ENCODE measurements around the gene TCF4.

The TCF4 gene

DNA sequence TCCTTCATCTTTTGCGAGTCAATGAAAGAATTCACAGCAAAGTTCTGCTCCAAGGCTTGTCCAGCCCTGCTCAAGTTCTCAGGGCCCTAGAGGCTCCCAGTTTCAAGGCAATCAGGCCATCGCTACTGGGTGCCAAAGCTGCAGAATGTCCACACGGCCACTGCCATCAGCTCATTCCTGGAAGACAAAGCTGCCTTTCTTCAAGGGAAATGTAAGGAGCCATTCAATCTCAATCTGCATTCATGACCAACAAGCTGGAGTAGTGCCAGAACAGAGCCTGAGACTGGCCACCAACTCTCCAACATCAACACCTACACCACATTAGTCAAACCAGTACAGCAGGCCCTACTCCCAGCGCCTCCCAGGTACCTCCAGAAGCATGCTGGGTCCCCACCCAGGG is 202.2 kb downstream of the TCF4 start:
- DNase-seq (ENCODE audit: low read depth in 2 of 2), result no peak

DNA sequence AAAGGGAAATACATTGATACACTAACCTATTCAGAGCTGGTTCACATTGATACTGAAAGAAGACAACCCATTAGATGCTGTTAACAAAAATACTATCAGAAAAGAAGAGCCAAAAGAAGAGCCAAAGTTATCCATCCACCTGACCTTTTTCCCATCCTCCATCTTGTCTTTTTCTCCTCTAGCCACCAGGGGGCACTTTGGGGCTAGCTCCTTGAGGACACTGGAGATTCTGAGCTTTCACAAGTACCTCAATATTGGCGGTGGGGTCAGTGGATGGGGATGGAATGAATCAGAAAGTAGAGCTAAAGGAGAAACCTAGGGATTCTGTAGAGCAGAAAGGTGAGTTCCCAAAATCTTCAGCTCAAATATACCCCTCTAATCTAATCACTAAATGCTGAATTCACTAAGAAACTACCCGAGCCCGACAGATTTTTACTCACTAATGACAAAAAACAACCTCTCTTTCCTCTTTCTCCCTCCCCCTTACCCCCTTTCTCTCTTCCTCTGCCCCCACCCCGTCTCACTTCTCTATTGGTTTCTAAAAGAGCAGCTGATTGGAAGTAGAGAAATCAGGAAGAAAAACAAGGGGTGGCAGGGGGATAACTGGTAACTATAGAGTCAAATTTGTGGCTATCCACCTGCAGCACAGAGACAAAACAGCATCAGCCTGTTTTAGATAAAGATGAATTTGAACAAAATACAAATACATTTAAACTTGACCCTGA is 203.3 kb downstream of the TCF4 start:
- peak; percentile 3 to 4 for DNase-seq (ENCODE audit: low read depth in 2 of 2)

DNA sequence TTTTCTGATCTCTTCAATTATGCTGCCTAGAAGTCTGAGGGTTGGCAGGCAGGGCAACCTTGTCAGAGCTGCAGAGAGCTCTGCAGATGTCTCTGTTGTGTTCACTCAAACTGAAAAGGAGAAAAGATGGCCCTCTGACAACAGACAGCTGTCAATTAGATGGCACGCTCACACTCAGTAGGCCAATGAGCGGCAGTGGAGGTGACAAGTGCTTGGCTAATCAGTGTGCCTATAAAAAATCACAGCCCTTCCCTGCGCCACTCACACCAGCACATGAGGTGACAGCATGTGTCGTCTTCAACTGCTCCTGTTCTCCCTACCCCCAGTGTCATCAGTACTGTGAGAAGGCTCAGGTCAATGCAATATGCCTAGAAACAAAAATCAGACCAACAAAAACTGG is 203.9 kb downstream of the TCF4 start:
- DNase-seq (ENCODE audit: low read depth in 2 of 2), result no peak

DNA sequence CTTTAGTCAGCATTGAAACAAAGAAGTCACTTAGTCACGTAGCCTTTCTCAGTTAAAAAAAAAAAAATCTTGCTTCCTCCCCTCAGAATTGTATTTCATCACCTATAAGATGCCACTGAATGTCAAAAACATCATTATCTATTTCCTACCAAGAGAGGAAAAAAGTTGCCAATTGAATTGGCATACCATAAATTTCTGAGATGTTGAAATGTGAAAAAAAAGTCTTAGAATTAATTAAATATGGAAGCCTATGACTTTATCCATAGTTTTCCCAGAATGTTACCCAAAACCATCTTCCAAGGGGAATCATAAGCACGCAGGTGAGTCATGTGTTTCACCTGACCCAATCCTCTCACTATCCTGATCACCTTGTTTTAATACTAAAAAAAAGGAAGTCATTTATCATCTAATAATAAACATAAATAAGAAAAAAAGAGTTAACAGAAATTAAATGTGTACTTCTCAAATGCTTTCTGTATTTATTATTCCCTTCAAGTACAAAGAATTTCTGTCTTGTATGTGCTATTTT is 205.7 kb downstream of the TCF4 start:
- no peak for DNase-seq (ENCODE audit: low read depth in 2 of 2)

DNA sequence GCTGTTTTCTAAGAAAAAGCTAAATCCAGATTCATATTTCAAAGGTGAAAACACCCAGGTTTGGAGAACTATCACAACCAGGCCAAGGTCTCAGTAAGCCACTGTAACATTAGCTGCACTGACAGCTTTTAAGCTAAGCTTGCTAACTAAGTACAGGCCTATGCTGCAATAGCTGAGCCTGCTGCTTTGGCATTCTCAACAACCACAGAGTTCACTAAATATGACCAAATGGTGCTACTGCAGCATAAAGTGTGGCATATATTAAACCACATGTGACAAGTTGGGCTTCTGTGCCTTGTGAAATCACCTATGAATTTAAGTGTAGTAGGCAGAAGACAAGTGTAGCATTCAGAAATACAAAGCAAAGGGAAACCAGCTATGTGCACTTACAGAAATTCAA is 206.7 kb downstream of the TCF4 start:
- no peak for DNase-seq (ENCODE audit: low read depth in 2 of 2)

DNA sequence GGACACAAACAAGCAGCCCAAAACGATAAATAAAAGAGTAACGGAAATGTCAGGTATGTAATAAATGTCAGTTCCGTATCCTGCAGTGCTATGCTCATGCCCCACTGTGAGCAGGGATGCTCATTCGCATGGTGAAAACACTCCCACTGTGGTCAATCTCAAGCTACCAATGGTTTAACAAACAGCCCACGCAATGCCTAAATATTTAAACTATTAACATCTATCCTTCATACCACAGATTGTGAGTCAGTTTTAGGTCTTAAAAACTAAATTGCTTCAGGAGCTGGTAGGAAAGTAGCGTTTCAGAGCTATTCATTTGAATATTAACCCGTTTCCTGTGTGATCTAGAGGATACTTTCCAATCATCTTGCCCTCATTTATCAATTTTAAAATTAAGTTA is 207.4 kb downstream of the TCF4 start:
- DNase-seq (ENCODE audit: low read depth in 2 of 2), result no peak

DNA sequence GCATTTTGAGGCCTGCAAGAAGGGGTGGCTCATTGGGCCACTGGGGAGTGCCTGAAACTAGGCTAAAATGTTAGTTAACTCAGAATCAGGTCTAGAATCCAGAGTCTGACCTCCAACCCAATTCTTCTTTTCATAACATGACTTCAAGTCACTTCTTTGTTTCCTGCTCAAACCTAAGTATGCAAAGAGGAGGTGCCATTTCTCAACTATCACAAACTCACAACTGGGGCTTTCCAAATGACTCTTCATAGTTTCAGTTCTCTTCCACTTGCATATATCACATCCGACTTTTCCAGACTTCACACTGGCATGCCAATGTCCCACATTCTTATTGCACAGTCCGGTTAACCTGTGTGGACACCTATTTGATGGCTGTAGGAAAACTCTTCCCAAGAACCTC is 211.6 kb downstream of the TCF4 start:
- DNase-seq (ENCODE audit: low read depth in 2 of 2), result no peak

DNA sequence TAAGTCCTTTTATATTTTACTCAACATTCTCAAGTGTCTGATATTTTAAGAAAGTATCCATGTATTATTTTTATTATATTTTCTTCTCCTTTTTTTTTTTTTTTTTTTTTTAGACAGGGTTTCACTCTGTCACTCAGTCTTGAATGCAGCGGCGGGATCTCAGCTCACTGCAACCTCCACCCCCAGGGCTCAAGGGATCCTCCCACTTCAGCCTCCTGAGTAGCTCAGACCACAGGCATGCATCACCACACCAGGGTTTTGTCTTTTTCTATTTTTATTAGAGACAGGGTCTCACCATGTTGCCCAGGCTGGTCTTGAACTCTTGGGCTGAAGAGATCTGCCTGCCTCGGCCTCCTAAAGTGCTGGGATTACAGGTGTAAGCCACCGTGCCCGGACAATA is 212.1 kb downstream of the TCF4 start:
- DNase-seq (ENCODE audit: low read depth in 2 of 2), result no peak

DNA sequence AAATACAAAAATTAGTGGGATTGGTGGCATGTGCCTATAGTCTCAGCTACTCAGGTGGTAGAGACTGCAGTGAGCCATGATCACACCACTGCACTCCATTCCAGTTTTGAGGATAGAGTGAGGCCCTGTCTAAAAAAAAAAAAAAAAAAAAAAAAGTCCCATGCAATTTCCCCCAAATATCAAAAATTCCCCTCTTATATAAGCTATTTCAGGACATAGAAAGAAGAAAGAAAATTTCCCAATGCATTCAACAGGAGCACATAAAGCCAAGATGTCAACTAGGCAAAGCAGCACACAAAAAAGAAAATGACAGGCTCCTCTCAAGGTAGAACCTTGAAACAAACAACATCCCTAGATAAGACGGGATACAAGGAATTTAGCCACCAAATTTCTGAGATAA is 213.3 kb downstream of the TCF4 start:
- no peak for DNase-seq (ENCODE audit: low read depth in 2 of 2)

DNA sequence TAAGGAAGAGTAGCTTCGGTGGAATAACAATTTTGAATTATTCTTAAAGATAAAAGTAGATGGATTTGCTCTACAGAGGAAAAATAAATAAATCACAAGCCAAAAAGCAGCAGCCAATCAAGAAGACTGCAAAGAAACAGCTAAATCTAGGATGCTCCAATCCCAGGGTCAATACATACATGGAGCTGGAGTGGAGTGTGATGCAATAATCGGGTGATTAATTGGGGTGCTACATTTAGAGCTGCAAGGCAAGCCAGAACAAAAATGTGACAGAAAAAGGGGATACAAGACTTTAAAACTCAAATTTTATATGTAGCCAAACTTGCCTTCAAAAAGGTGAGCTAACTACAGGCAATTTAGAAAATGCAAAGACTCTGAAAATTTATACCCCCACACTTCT is 215.8 kb downstream of the TCF4 start:
- no peak for DNase-seq (ENCODE audit: low read depth in 2 of 2)

DNA sequence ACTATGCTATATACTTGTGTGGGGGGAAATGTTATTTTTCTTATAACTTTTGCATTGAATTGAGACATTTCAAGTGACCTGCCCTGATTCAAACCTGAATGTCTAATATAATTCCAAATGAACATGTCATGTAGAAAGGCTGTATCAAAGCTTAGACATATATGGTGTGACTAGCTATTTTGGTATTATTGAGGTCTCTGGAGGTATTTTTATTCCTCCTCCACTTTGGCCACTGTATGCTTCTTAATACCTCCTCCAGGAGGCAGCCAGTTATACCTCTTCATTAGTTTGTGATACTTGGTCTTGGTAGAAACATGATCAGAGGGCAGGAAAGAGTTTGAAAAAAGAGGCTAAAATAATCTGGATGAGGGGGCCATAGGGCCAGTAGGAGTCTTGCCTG is 217.1 kb downstream of the TCF4 start:
- DNase-seq (ENCODE audit: low read depth in 2 of 2), result no peak

DNA sequence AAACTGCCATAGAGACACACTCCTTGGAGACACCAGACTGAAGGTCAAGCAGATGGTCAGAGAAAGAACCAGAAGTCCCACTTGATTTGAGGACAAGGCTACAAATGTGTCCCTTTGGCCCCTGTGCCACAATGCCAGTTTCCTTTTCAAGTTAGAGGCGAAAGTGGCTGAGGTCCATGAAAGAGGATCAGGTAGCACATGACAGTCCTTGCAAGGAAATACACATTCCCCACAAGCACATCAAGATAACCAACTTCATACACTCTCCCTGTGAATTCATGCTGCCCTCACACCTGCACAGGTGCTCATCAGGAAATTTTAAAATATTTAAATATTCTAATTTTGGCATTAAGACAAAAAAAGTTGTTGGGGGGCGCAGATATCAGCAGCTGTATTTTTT is 218.6 kb downstream of the TCF4 start:
- DNase-seq (ENCODE audit: low read depth in 2 of 2), result no peak

DNA sequence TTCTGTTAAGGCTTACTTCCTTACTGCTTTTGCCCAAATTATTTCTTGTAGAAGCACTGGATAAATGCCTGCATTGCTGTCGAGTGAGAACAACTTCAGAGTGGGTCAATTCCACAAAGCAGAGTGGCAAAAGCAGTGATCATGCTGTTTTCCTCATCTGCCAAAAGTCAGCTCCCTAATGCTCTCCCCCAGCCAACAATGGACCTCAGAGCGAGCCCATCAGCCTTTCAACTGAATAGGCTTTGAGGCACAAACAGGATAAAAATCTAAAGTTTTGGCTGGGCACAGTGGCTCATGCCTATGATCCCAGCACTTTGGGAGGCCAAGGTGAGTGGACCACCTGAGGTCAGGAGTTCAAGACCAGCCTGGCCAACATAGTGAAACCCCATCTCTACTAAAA is 222.7 kb downstream of the TCF4 start:
- no peak for DNase-seq (ENCODE audit: low read depth in 2 of 2)

DNA sequence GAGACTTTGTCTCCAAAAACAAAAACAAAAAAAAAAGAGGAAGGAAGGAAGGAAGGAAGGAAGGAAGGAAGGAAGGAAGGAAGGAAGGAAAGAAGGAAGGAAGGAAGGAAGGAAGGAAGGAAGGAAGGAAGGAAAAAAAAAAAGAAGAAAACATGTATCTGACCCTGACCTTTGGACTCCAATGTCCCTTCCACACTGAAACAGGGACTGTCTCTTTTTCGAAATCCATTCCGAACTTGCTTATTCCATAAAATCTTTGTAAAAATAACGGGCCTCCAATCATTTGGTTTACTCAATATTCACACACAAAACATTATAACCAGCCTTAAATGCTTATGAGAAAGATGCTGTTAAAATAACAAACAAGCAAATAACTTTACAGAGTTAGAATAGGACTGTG is 225.7 kb downstream of the TCF4 start:
- DNase-seq (ENCODE audit: low read depth in 2 of 2), result no peak

DNA sequence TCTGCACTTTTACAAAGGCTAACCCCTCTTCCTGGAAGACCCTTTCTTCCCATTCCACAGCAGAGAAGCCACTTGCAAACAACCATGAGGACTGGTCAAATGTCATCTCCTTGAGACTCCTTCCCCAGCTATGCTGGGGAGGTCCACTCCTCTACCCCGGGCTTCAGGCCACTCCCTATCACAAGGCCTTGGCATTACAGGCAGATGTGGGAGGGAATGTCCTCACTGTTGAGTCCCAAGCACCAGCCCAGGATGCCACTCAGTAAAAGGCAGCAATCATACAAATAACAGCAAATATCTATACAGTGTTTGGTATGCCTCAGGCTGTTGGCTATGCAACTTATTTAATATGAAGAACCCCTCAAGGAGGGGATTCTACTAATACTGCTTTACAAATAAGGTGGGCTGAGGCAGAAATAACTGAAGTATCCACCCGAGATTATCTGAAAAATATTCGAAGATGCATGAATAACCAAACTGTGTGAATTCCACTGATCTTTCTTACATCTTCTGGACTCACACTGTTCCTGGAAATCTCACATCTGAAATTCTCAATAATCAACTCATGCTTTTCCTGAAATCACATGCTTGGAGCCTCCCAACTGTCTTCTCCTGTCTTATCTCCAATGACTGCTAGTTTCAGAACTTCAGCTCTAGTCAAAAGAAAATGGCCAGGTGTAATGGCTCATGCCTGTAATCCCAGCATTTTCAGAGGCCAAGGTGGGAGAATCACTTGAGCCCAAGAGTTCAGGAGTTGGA is 226.3 kb downstream of the TCF4 start:
- no peak for DNase-seq (ENCODE audit: low read depth in 2 of 2)

DNA sequence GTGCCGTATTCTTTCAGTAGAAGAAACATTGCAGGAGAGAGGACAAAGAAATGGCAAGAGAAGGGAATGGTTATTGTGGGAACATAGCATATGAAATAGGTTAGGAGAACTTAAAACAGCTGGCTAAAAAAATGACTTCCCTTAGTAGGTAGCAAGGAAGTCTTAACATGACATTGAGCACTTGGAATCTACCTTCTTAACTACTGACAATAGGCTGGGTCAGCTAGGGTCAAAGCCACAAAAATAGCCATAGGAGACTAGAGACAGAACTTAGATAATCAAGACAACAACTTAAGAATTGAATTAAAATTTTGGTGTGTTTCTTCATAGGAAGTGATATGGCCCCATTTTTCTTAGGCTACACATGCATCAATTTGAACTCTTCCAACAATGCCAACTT is 227.9 kb downstream of the TCF4 start:
- no peak for DNase-seq (ENCODE audit: low read depth in 2 of 2)

DNA sequence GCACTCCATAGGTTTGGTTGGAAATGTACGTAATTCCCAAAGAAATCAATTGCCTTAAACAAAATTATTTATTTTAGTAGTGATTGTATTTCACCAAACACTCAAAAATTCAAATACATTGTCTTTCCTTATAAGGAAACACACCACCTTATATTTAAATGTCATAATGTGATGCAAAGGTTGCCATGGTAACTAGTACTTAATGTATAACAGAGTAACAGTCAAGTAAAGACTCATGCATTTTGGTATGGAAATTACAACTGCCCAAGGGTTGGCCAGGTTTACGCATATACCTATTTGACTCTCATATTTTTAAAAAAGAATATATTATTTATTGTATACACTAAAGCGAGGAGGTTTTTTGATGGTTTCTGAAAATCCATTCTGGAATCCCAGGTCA is 231.2 kb downstream of the TCF4 start:
- no peak for DNase-seq (ENCODE audit: low read depth in 2 of 2)

DNA sequence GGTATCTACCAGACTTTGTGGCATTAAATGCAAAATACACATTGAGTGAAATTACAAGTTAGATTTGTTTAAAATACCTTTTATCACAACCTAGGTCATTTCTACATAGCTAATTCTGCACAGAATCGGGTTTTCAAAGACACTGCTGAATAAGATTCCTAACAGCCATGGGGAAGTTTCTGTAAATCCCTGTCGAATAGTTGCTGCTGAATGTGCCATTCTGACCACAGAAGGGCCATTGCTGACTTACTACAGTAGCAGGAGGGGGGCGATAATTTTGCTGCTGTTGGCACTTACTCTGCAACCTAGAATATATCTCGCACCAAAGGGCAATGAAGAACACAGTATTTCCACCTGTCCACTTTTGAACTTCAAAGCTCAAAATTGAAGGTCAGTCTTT is 232.8 kb downstream of the TCF4 start:
- no peak for DNase-seq (ENCODE audit: low read depth in 2 of 2)

DNA sequence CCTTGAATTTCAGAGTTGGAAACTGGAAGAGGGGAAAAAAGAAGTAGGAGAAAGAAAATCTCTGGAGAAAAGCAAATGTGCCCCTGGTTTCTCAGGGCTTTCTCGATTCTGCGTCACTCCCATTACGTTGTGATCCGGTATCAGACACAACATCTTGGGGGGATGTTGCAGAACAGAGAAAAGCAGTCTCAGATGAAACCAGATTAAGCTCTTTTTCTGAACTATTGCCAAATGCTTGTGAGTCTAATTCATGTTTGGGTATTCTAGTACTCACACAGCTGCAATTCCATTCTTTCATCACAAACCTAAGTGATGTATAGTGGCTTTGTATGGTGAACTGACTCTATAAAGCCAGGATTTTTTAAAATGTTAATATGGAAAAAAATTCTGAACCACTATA is 233.2 kb downstream of the TCF4 start:
- DNase-seq (ENCODE audit: low read depth in 2 of 2), result no peak

DNA sequence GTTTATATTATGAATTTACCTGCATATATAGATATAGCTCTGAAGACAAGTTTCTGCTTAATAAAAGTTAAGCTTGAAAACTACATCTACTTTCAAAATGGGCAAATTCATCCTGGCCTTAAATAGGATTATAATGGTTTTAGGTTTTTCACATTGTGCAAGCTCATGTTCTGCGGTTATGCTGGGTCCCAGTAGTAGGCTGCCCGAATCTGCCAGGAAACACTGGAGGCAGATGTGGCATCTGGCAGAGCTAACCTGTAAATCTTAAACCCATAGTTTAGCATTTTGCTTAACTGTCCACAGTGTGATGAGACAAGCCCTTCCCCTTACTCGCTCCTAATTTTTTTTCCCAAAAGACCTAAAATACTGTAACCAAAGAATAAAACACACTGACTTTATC is 234.2 kb downstream of the TCF4 start:
- DNase-seq (ENCODE audit: low read depth in 2 of 2), result no peak

DNA sequence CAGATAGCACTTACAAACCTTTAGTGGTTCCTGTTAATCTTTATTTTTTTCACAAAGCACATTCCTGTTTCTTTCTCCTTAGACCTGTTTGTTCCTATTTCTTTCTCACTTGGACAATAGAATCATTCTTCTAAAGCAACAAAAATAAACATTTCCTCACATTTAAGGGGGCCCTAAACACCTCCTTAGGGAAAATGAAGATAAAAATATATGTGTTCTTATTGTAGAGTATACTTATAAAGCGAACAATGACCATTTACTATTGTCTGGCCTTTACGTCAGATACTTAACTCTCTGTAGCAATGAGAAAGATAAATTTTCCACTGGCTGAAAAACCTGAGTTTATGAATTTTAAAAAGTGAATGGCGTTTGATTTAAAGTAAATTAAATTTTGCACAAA is 234.6 kb downstream of the TCF4 start:
- DNase-seq (ENCODE audit: low read depth in 2 of 2), result no peak

DNA sequence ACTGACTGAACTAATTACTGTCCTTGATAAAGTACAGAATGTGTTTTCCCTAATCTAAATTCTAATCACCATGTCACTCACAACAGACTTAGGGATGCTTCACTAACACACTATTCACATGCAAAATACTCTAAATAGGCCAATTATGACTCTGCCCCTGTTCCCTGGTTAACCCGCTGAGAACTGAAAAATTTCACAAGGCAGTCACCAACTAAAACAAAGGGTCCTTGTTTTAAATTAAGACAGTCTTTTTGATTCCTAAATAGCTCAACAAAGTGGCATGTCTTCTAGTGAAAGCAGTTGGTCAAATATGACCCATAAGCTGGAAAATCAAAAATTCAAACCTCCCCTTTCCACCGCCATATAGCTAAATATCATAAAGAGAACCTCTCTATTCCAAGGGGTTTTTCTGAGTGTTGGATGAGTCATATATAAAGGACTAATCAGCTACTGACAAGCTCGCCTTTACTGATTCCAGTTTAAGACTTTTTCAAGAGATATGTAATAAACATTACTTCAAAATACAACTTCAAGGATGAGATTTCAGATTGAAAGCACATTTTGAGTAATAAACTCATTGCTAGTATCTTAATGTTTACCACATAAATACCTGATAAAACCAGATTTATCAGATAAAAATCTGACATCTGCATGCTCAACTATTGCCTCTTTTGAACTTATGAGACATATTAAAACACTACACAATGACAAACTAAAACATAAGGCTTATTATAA is 235.8 kb downstream of the TCF4 start:
- DNase-seq (ENCODE audit: low read depth in 2 of 2), result no peak

DNA sequence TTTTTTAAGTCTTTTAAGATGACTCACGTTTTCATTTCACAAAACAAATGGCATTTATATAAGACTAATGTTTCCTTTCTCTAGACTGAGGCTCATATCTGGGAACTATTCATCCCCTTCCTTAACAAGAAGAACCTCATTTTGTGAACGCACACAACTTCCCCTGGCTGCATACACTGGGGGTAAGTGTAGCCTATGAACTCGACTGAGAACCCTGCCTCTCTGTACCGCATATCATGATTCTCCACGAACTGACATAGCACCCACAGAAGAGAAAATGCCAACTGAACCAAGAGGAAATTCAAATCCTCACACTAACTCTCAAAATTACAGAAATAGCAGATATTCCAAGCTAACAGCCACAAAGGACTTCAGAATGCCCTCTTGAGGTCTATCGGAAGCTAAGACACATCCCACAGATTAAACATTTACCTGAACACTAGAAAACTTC is 236.7 kb downstream of the TCF4 start:
- DNase-seq (ENCODE audit: low read depth in 2 of 2), result no peak

Data from stimulated activated CD4-positive, alpha-beta T cell treated with anti-CD3 and anti-CD28 coated beads, Interleukin-4, amount 100 ng/mL, for 48 hours (primary cell).